Activated CD4-positive, alpha-beta T cell treated with anti-CD3 and anti-CD28 coated beads, Interleukin-2, amount 50 U/mL, for 4 hours (primary cell): ENCODE data around the gene CNIH3.

Experiments used
- DNase-seq, 2 experiments: peaks; one replicate each; pipeline ENCODE4 v3.0.0-alpha.2; 2020

CNIH3 gene

DNA sequence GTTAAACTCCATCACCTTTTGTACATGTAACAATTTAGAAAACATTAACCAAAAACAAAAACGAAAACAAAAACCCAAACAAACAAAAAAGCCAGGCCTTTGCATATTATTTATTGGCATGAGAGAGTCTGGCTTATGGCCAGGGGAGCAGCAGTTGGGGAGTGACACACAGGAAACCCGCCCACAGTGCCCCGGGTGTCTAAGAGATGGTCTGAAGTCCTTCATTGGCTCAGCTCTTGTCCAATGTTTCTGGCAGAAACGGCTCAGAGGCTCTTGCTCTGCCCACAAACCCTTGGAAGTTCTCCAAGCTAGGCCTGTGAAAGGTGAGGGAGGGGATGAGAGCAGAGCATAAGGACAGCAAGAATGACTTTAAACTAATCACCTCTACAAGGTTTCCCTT is 131.5 kb downstream of the CNIH3 start:
- no peak for DNase-seq

DNA sequence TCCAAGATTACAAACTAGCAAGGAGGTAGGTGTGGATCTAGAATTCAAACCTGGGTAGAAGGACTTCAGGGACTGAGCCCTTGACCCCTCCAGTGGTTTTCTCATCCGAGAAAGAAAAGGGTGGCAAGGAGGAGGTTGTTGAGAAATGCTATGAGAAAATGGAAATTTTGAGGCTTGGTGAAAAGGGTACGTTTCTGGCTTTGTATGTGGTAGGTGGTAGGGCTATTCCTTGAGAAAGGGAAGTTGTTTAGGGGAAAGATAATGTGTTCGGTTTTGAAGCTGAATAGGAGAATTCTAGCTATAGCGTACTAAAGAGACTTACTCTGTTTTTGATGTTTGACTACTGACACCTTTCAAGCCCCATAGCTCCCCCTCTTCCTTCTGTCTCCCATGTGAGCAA is 133.8 kb downstream of the CNIH3 start:
- no peak for DNase-seq

DNA sequence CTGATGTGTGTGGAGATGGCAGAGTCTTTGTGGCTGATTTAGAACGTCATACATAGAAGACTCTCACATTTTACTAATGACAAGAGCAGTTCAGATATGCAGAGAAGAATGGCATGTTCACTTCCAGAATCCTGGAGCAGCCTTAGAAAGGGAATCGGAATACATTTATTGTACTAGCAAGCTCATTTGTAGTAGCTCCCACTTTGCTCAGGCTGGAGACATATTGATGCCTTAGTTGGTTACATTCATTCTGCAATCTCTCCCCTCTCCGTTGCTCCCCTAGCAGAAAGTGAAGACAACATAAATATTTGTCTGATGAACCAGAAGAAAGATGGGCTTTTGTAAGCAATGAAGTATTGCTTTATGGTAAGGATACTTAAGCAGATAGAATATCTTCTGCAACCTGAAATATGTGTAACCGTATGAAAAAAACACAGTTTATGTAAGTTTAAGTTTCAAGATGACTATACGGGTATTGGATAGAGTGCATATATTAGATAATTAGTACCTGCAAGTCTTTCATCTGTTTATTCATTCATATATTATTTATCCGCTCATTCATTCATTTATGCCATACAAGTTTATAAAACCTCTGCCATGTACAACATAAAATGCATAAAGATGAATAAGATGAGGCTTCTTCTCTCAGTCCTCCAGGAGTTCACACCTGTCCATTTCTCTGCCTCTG is 135.7 kb downstream of the CNIH3 start:
- DNase-seq, result no peak

DNA sequence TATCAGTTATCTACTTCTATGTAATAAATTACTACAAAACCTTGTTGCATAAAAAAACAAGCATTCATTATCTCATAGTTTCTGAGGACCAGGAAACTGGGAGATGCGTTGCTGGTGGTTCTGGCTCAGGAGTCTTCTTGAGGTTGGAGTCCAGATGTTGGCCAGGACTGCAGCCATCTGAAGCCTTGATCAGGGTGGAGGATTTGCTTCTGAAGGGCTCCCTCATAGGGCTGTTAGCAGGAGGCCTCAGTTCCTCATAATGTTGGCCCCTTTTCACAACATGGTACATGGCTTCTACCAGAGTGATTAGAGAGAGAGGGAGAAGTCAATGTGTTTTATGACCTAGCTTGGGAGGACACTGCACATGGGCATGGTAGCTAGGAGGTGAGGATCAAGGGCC is 137.4 kb downstream of the CNIH3 start:
- no peak for DNase-seq

DNA sequence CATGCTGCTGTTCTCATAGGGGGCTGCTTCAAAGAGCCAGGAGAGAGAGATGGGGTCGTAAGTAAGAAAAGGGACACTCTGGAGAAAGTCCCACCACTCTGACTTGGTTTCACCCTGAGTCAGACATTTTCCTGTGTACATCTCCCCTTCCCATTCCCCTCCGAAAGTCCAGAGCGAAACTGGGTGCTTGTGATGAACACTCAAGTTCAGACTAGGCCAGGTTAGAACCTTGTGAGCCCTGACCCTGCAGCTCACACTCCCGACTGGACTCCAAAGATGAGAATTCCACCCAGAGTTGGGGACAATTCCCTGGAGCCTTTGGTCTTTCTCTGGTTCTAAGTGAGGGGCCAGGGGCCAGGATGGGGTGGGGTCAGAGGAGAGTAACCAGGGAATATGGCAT is 139.5 kb downstream of the CNIH3 start:
- no peak for DNase-seq

DNA sequence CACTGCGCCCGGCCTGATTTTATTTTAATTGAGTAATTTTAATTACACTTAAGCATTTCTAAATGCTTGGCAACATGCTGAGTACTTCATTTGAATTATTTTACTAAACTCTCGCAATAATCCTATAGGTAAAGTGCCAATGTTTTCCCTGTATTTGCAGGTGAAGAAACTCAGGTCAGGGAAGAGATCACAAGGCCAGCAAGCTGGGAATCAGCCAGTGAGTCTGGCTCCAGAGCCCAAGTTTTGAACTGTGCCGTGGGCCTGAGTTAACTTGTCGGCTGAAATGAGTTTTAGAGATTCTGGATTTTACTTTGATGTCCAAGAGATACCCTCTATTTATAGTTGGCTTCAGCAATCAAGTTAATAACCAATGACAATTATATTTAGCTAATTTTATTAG is 141.4 kb downstream of the CNIH3 start:
- no peak for DNase-seq

DNA sequence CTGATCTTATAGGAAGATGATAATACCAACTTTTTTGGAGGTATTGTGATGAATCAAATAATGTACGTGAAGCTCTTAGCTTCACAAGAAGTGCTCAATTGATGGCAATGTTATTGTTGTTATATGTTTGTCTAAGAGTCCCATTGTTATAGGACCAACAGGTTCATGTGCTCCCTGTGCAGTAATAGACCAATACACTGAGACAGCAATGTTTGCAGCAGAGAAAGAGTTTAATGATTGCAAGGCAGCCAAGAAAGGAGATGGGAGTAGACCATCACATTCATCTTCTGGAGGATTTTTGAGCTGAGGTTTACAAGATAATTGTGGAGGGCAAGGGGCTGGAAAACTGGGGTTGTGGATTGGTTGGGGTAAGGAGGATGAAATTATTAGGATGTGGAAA is 143.0 kb downstream of the CNIH3 start:
- no peak for DNase-seq

DNA sequence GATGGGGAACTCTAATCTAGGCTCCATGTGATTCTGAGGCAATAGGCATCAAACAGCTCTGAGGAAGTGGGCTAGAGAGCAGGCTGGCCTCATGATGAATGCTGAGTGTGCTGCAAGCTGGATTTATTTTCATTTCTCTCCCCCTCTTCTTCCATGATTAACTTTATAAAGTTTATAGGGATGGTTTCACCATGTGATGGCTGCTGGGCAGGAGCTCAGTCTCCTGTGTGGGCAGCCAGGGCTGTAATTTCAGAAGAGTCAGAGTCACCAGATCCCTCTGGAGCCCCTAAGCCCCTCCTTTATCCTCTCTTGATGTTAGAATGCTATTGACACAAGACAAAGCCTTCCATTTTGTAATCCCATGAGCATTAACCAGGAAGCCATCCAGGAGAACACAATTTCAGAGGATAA is 143.6 kb downstream of the CNIH3 start:
- no peak for DNase-seq

DNA sequence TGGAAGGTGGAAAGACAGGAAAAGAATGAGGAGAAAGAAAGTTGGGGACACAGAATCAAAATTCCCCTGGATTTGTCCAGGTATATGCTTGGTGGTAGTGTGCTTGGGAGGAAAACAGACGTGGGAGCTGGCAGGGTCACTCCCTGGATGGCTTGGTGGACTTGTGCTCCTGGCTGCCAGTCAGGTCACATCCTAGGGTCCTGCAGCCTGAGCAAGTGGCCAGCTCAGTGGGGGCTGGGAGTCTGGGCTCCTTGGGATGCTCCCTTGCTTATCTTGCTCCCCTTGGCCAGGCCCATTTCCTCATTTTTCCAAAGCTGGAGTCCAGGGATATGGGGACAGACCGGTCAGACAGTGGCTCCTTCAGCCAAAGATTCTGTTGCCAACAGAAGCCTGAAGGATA is 144.0 kb downstream of the CNIH3 start:
- DNase-seq, result no peak

DNA sequence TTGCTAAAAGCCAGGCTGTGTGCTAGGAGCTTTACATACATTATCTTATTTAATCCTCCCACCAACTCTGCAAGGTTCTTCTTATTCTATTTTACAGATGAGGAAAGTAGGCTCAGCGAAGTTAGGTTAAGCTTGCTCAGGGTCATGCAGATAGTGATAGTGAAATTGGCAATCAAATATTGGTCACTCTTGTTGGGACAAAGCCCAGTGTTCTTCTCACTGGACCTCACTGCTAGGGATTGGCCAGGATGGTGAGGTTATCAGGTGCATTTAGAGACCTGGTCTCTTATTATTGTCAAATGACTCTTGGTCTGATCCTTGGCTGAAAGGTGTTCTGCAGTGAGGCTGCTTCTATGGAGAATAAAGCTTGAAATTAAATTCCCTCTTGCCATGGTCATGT is 145.1 kb downstream of the CNIH3 start:
- no peak for DNase-seq

DNA sequence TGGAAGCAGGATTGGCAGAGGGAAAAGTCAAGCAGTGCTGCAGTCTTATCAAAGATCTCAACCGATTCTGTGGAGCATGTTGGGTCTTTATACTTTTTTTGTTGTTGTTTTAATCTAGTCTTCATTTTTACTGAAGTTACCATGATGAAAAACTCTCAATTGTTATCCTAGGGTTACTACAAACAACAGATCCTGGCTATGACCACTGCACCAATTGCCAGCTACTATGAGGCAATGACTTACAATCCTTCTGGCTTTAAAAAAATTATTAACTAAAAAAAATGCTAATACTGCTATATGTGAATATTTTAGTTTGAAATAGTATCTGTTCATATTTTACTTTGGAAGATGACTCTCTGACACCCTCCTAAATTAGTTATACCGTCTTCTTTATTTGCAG is 145.9 kb downstream of the CNIH3 start:
- no peak for DNase-seq

DNA sequence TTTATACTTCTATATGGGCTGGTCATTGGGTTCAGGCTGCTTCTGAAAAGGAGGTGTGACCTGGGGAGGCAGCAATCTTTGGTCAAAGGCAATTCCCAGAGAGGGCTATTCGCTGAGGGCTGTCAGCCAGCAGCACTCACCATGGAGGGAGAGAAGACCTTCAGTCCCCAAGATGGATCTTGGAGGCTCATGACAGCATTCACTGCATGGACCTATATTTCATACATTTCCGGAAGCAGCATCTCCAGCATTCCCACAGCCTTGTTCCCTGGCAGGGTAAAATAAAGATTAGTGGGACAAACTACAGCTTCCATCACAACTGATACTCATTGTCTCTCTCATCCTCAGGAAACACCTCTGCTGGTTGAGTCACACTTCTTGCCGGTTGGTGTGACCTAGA is 146.6 kb downstream of the CNIH3 start:
- DNase-seq, result no peak

DNA sequence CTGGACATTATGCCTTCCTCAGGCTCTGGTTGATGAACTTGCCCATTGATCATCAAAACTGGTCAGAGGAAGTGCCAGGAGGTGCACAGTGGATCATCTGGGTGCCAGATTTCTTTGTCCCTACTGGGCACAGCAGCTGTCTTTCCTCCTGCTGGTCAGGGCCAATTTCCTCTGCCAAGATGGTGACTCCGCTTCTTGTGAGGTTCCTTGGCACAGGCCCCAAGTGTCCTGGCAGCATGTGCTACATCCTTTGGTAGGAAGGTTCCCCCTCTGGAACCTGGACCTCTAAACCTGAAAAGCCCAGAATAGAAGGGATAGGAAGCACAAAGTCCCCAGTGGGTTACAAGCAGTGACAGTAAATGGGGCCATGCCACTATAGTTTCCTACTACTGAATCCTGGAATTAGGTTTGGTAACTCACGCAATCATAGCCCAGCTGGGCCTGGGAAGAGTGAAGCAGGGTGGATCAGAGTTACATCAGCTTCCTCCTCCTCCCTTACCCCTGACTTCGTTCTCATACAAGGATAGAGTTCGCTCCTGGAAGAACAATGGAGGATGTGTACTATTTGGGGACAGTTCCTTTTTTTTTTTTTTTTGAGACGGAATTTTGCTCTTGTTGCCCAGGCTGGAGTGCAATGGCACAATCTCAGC is 147.1 kb downstream of the CNIH3 start:
- DNase-seq, result no peak

DNA sequence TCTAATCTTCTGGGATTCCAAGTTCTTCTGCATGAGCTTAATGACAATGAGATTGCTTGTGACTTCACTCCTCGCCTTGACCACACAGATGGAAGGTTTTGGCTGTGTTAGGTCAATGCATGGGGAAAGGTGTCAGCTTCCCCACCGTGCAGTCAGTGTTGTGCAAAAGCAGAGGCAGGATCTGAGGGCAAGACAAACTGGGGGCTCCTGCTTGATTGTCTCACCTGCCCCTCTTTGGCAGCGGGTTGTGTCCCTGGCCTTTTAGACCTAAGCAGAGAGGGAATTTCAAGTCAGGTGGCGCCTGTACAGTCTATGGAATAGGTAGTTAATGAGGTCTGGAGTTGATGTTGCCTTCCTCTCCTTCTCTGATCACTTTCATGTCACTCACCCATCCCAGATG is 150.1 kb downstream of the CNIH3 start:
- no peak for DNase-seq

DNA sequence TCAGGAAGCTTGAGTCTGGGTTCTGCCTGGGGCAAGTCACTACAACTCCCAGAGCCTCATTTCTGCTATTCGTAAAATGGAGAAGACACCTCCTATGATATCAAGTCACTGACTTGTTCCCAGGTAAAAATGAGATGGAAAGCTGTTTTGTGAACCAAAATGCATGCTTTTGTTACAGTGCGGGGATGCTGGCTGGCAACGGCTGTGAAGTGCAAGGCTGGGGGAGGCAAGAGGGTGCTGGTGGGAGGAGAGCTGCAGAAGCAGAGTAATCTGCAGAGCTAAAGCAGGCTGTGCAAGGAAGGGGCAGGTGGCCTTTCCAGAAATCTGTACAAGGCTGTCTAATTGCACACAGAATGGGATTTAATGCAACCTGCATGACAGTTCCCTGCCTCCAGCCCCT is 150.9 kb downstream of the CNIH3 start:
- no peak for DNase-seq

DNA sequence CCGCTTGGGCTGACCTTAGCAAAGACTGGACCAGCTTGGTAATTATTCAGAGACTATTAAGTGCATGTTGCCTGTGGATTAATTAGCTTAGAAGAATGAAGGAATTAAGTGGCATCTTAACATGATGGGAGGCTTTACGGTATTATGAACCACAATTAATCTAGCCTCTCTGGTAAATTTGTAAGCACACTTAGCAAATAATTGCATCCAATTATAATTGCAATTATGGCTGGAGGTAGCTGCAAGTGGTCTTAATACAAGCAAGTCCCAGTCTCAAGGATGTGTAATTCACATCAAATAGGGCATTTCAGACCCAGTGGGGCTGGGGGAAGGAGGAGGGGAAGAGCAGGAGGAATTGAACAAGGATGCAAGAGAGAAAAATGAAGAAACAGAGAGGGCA is 151.6 kb downstream of the CNIH3 start:
- DNase-seq, result no peak

DNA sequence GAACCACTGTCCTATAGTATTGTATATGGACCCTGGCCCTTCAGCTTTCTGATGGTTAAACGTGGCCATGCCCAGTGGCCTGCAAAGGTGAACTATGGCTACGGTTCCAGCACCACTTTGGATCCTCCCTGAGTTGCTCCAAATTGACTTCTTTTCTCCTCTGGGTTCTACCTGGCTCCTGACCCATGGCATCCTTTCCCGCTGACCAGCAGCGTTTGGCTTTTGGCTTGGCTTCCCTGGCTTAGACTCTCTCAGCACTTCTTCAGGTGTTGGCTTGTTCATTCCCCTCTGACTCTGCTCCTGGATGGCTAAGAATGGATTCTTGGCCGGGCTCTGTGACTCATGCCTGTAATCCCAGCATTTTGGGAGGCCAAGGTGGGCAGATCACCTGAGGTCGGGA is 152.9 kb downstream of the CNIH3 start:
- no peak for DNase-seq

DNA sequence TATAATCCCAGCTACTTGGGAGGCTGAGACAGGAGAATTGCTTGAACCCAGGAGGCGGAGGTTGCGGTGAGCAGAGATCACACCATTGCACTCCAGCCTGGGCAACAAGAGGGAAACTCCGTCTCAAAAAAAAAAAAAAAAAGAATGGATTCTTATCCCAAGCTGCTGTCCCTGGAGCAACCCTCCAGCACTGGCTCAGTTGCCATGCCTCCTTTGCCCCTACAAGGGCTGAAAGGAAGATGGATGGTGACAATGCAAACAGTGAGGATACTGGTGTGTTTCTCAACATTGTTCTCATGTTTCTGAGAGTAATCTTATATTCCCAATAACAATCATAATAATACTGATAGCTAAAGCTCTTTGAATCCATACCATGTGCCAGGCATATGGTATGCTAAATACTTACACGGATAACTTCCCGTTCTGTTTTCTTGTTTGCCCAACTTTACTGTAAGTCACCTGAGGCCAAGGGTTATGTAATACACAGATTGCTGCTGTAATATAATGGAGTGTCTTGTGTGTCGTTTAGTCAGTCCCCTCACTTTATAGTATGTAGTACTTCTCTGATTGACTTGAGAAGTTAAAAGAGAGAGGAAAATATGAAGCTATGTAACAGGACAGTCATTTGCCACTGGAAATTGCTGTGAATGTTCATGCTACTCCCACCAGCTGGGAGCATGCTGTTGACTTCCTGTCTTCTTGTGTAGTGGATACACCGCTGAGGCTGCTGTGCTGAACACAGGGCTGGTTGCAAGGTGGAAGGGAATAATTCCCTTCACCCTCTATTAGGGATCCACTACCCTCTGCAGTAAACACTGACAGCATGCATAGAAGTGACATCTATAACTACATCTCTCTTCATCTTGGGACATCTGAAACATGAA is 153.6 kb downstream of the CNIH3 start:
- DNase-seq, result no peak

DNA sequence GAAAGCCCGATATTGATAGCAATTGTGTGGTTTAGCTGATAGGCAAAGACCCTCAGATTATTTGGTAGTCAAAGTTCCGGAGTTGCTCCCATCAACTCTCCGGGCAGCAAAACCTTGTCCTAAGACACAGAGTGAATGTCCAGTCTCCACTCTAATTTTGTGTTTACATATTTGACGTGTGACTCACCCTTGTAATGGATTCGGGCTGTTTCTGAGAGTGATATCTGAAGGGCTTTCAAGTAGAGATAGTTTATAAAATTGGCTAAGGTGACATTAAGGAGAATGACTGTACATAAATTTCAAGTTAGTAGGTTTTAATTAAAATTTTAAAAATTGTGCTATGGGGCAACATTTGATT is 154.2 kb downstream of the CNIH3 start:
- DNase-seq, result no peak

DNA sequence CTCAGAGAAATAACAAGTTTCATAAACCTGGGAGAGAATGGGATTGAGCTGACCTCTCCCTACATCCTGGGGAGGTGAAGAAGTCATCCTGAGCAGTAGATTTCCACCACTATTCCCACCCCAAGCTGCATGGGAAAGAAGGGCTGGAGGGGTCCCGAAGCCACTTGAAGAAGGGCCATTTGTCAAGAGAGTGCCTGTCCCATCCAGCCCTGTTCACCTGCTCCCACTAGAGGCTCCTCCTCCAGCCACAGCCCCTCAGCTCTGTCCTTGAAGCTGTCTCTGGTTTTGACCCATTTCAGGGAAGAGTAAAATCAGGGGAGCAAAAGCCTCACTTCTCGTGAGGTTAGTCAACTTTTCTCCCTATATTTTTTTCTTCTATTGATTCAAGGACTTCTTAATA is 157.5 kb downstream of the CNIH3 start:
- DNase-seq, result no peak

DNA sequence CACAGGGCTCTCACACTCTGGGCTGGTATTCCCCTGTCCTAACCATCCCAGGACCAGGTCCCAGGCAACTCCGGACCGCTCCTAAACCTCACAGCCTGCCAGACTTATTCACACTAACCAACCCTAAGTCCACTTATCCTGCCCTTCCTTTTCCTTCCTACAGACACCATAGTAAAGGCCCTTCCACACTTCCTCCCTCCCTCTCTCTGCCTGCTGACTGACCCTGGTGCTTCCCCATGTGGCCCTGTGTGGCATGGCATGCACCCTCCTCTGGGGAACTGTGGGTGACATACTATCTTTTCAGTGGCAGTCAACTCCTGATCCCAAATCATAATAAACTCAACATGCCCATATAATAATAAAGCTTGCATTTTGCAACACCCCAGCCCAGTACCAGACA is 158.3 kb downstream of the CNIH3 start:
- no peak for DNase-seq

DNA sequence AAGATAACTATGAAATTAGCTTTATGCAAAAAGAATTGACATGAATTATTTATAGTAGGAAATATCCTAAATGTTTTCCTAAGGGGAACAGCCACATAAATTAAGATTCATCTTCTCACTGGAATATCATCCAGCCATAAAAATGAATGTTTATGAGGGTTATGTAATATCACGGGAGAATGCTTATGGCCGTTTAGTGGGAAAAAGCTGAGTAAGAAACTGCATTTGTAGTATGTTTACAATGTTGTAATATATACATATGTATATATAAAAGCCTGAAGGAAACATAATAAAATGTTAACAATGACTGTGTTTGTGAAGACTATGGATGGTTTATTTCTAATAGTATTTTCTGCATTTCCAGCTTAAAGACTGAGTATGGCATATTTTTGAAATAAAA is 161.1 kb downstream of the CNIH3 start:
- DNase-seq, result no peak

DNA sequence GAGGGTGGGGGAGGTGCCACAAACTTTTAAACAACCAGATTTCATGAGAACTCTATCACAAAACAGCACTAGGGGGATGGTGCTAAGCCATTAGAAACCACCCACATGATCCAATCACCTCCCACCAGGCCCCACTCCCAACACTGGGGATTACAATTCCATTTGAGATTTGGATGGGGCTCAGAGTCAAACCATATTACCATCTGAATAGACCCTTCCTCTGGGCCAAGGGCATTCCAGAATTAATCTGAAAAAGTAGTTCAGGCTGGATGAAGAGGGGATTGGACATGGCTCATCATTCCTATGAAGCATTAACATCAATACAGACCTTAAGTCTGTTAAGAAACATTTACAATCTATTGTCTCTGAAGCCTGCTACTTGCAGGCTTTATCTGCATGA is 163.4 kb downstream of the CNIH3 start:
- DNase-seq, result no peak

DNA sequence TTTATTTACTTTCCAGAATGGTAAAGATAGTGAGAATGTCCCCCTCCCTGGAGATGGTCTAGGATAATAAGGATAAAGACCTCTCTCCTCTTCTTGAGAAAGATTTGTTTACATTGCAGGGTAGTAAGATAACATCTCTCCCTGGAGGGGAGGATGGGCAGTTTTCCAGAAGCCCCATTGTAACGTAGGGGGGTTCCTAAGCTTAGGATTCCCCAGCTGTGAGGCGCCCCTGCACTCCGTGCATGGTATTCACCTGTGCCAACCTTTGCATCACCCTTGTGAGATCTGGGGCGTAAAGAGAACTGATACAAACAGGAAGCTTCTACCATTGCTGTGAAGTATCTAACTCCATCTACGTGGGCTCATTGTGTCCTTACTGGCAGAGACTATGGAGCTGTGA is 164.6 kb downstream of the CNIH3 start:
- DNase-seq, result no peak
